GM23248 (cell line): ENCODE measurements around the gene GRIK3.

Experiments used
- EZH2 ChIP-seq: fragments of 200-600 bp; sonication (generic); IDR thresholded peaks from 2 replicates; pipeline ENCODE4 v1.6.1; 2018; ENCODE audit warnings: antibody characterized with exemption, mild to moderate bottlenecking; ENCODE audit not compliant: insufficient read depth, poor library complexity, severe bottlenecking
- EZH2phosphoT487 ChIP-seq: fragments of 200-600 bp; sonication (generic); IDR thresholded peaks from 2 replicates; pipeline ENCODE4 v1.6.1; 2018; ENCODE audit warnings: antibody characterized with exemption, moderate library complexity, mild to moderate bottlenecking, low read depth; ENCODE audit not compliant: insufficient read depth

- TF ChIP-seq EZH2phosphoT487 (no peak), EZH2 (no peak)
Observed at GRCh38 chr1:36753451-36753850, 280.9 kb downstream of the GRIK3 start.
